HepG2 (cell line): ENCODE measurements around the gene SCAANT1. TPM values are rescaled to one million over a fixed set of nuclear protein-coding genes. Genes with fewer than 3 reads are reported as not detected.

Source experiments
- ATAC-seq: fragments of 200-7000 bp; cut with Tn5 transposase; 3 replicates; pipeline ENCODE4 v1.9.1; 2020; ENCODE audit warnings: mild to moderate bottlenecking, moderate library complexity
- BruUV-seq: library from RNA; stranded (reverse); fragments of 400-500 nt; replicated peaks from 2 replicates; lab custom pipeline; 2021; lab: Mats Ljungman, UMichigan
- CTCF ChIA-PET: fragments of 300-600 bp; formaldehyde crosslinking; extraction: SDS; loops from one replicate; lab custom pipeline; 2021; ENCODE audit warnings: low total read pairs, inconsistent platforms, low intra/inter-chr PET ratio; lab: Yijun Ruan, JAX
- POLR2A ChIA-PET: fragments of 350-600 bp; sonication (Branson Sonifier 250); formaldehyde crosslinking; loops from one replicate; lab custom pipeline; 2020; ENCODE audit warnings: antibody characterized with exemption, inconsistent platforms; lab: Yijun Ruan, JAX
- DNase-seq: peaks from one replicate; pipeline ENCODE4 v3.0.0-alpha.2; 2015; ENCODE audit warnings: low spot score
- FAIRE-seq: peaks from 3 replicates; lab custom pipeline; 2011; peaks lifted over from hg19 to GRCh38; lab: Jason Lieb, UNC
- H2AFZ ChIP-seq: one replicate; pipeline ENCODE4 v1.6.1; 2011; ENCODE audit warnings: low read length, inconsistent platforms
- H3K27ac ChIP-seq: fragments of 300-600 bp; 3 replicates; pipeline ENCODE4 v1.8.0; 2011; ENCODE audit warnings: mixed run types, mild to moderate bottlenecking, mixed read lengths, low read length, inconsistent platforms; ENCODE audit not compliant: insufficient read depth; ENCODE audit errors: extremely low read length
- H3K27me3 ChIP-seq, 2 experiments: fragments of 200-600 bp in 1 of 2; 2 replicates in 1 of 2; 3 replicates in 1 of 2; pipeline versions ENCODE4 v1.6.0 to v1.8.0; 2011; ENCODE audit warnings: low read length in 2 of 2, mild to moderate bottlenecking in 2 of 2, moderate library complexity in 2 of 2, inconsistent platforms in 1 of 2; ENCODE audit not compliant: insufficient read depth in 2 of 2, control insufficient read depth in 1 of 2
- H3K36me3 ChIP-seq, 2 experiments: fragments of 200-600 bp in 1 of 2; replicated peaks in 1 of 2; 2 replicates in 1 of 2; 3 replicates in 1 of 2; pipeline versions ENCODE4 v1.5.1 to v1.8.0; 2011; ENCODE audit warnings: low read length in 2 of 2, inconsistent platforms in 1 of 2; ENCODE audit not compliant: insufficient read depth in 2 of 2, control insufficient read depth in 1 of 2
- H3K4me1 ChIP-seq: 2 replicates; pipeline ENCODE4 v1.5.1; 2012; ENCODE audit warnings: low read length, inconsistent platforms; ENCODE audit not compliant: insufficient read depth
- H3K4me2 ChIP-seq: 2 replicates; pipeline ENCODE4 v1.6.0; 2011; ENCODE audit warnings: low read depth, low read length, inconsistent platforms
- H3K4me3 ChIP-seq, 3 experiments: fragments of 200-600 bp in 1 of 3; sonication (generic), shearing (Covaris generic) in 1 of 3; replicated peaks in 1 of 3; 2 replicates each; pipeline ENCODE4 v1.5.1; 2011 to 2016; ENCODE audit warnings: low read length in 3 of 3, inconsistent platforms in 2 of 3, low read depth in 2 of 3, mild to moderate bottlenecking in 2 of 3, control low read depth in 1 of 3, mixed read lengths in 1 of 3; ENCODE audit not compliant: insufficient read depth in 1 of 3
- H3K79me2 ChIP-seq: one replicate; pipeline ENCODE4 v1.6.1; 2011; ENCODE audit warnings: low read length, inconsistent platforms; ENCODE audit not compliant: insufficient read depth
- H3K9ac ChIP-seq: 2 replicates; pipeline ENCODE4 v1.6.0; 2011; ENCODE audit warnings: mild to moderate bottlenecking, low read depth, low read length, inconsistent platforms; ENCODE audit not compliant: insufficient read depth
- H3K9me3 ChIP-seq: 2 replicates; pipeline ENCODE4 v1.5.1; 2012; ENCODE audit warnings: mild to moderate bottlenecking, low read length
- H4K20me1 ChIP-seq: 2 replicates; pipeline ENCODE4 v1.6.0; 2011; ENCODE audit warnings: inconsistent platforms, mild to moderate bottlenecking, low read length, moderate library complexity; ENCODE audit not compliant: insufficient read depth
- CEBPB ChIP-seq: IDR thresholded peaks from 2 replicates; pipeline ENCODE4 v1.6.1; 2011; ENCODE audit warnings: low read depth, low read length, improper control_type of control experiment, borderline replicate concordance
- FOXA1 ChIP-seq, 2 experiments: fragments of 450-650 bp in 1 of 2; sonication (generic) in 1 of 2; formaldehyde crosslinking in 1 of 2; IDR thresholded peaks; 2 replicates each; pipeline versions ENCODE4 v1.4.0 to v1.6.1; 2016 to 2020; ENCODE audit warnings: missing genetic modification reagents in 1 of 2
- FOXP1 ChIP-seq, 2 experiments: fragments of 450-650 bp in 1 of 2; IDR thresholded peaks; 2 replicates each; pipeline ENCODE4 v1.6.1; 2017 to 2018; ENCODE audit warnings: antibody characterized with exemption in 1 of 2
- KLF15 ChIP-seq: sonication (generic); formaldehyde crosslinking; IDR thresholded peaks from 2 replicates; pipeline ENCODE4 v1.8.1; 2023; ENCODE audit warnings: borderline replicate concordance, mild to moderate bottlenecking, inconsistent platforms, missing genetic modification reagents, mixed read lengths
- MEIS1 ChIP-seq: sonication (generic); formaldehyde crosslinking; IDR thresholded peaks from 2 replicates; pipeline ENCODE4 v1.9.0; 2021; ENCODE audit warnings: mild to moderate bottlenecking, missing genetic modification reagents, moderate library complexity, borderline replicate concordance
- MTF1 ChIP-seq: sonication (generic); formaldehyde crosslinking; IDR thresholded peaks from 2 replicates; pipeline ENCODE4 v1.5.0; 2020; ENCODE audit warnings: missing genetic modification reagents
- TBL1XR1 ChIP-seq: fragments of 150-350 bp; IDR thresholded peaks from 2 replicates; pipeline ENCODE4 v1.6.1; 2014; ENCODE audit warnings: borderline replicate concordance, low read length; ENCODE audit not compliant: partially characterized antibody
- TBP ChIP-seq: sonication (generic); formaldehyde crosslinking; IDR thresholded peaks from 2 replicates; pipeline ENCODE4 v1.5.0; 2020; ENCODE audit warnings: missing genetic modification reagents
- XRCC5 ChIP-seq: fragments of 200-400 bp; formaldehyde crosslinking; optimal IDR thresholded peaks from 2 replicates; pipeline ENCODE3; 2017; ENCODE audit warnings: mild to moderate bottlenecking, low read length
- YEATS4 ChIP-seq: sonication (generic); formaldehyde crosslinking; IDR thresholded peaks from 2 replicates; pipeline ENCODE4 v1.4.0; 2020; ENCODE audit warnings: missing genetic modification reagents, borderline replicate concordance
- ZBTB49 ChIP-seq: sonication (generic); formaldehyde crosslinking; IDR thresholded peaks from 2 replicates; pipeline ENCODE4 v1.4.0; 2020; ENCODE audit warnings: missing genetic modification reagents, borderline replicate concordance
- ZFP1 ChIP-seq: IDR thresholded peaks from 2 replicates; pipeline ENCODE4 v1.6.1; 2016
- ZNF264 ChIP-seq: sonication (generic); formaldehyde crosslinking; IDR thresholded peaks from 2 replicates; pipeline ENCODE4 v1.4.0; 2020; ENCODE audit warnings: missing genetic modification reagents
- ZNF276 ChIP-seq: sonication (generic); formaldehyde crosslinking; IDR thresholded peaks from 2 replicates; pipeline ENCODE4 v1.4.0; 2020; ENCODE audit warnings: mild to moderate bottlenecking, low read depth, missing genetic modification reagents
- ZNF337 ChIP-seq: sonication (generic); formaldehyde crosslinking; IDR thresholded peaks from 2 replicates; pipeline ENCODE4 v1.5.1; 2020; ENCODE audit warnings: missing genetic modification reagents, low read depth, mild to moderate bottlenecking, borderline replicate concordance
- ZNF589 ChIP-seq: sonication (generic); formaldehyde crosslinking; conservative IDR thresholded peaks from 2 replicates; pipeline ENCODE4 v1.8.0; 2022; ENCODE audit warnings: mild to moderate bottlenecking, moderate library complexity, missing genetic modification reagents
- ZSCAN21 ChIP-seq: sonication (generic); formaldehyde crosslinking; IDR thresholded peaks from 2 replicates; pipeline ENCODE4 v1.8.0; 2022; ENCODE audit warnings: mild to moderate bottlenecking, missing genetic modification reagents, moderate library complexity, borderline replicate concordance
- ZSCAN25 ChIP-seq: sonication (generic); formaldehyde crosslinking; IDR thresholded peaks from 2 replicates; pipeline ENCODE4 v1.8.0; 2022; ENCODE audit warnings: mild to moderate bottlenecking, missing genetic modification reagents
- WGBS: methylation state at CpG from one replicate; pipeline ENCODE4 v1.1.6; 2017; ENCODE audit warnings: low lambda C conversion rate; 5-methylcytosine and 5-hydroxymethylcytosine counted together
- in situ Hi-C: cut with HindIII; loops from 2 replicates; pipeline ENCODE4 v1.10.0; 2017; ENCODE audit warnings: low pct_unique_long_range_greater_than_20kb; ENCODE audit not compliant: extremely low pct_ligation_motif_present
- intact Hi-C: fragments of 100-400 bp; cut with micrococcal nuclease; formaldehyde crosslinking; loops from one replicate; pipeline ENCODE4 v1.10.0; 2022; ENCODE audit not compliant: unreplicated experiment
- polyA plus RNA-seq, 8 experiments: library from polyadenylated mRNA; depleted of rRNA in 3 of 8; stranded (reverse) in 7 of 8; unstranded in 1 of 8; fragments of >200 nt; fragmentation: Illumina TruSeq in 4 of 8; extraction: Trizol in 4 of 8; gene quantifications; 2 replicates each; pipeline versions ENCODE4 v1.2.1 to v1.2.3, GENCODE V29; 2011 to 2016; ENCODE audit warnings: low read depth in 4 of 8, missing spikeins in 1 of 8, mixed read lengths in 1 of 8; ENCODE audit not compliant: insufficient read depth in 1 of 8
- total RNA-seq, 5 experiments: library from RNA; depleted of rRNA; stranded (reverse); fragments of >200 nt; fragmentation: Illumina TruSeq; extraction: Trizol; gene quantifications; 2 replicates each; pipeline ENCODE4 v1.2.3, GENCODE V29; 2016; ENCODE audit warnings: low read depth in 1 of 5

SCAANT1 gene
- total and polyA plus RNA-seq, 2 of the 13 experiments (the other 11 are each of a cell fraction or from before 2014, with no cell fraction given), result not detected

- no peak for TF ChIP-seq KLF15 (CRISPR knock-in tag)
- TF ChIP-seq FOXP1 (IDR thresholded peaks at IDR 0.05), result no peak
- peak; percentile 54 for TF ChIP-seq FOXP1 (CRISPR knock-in tag; IDR thresholded peaks at IDR 0.05)
- TF ChIP-seq YEATS4 (CRISPR knock-in tag), result no peak
- no peak for TF ChIP-seq ZSCAN21
- peak; percentile 64; the same call in 1 of the 2 replicates for TF ChIP-seq CEBPB
- no peak for TF ChIP-seq FOXA1 (IDR thresholded peaks at IDR 0.05)
- TF ChIP-seq FOXA1 (CRISPR knock-in tag; IDR thresholded peaks at IDR 0.05), result peak; percentile 24; the same call in 1 of the 2 replicates
- no peak for TF ChIP-seq ZNF337 (CRISPR knock-in tag)
- TF ChIP-seq ZSCAN25 (CRISPR knock-in tag), result no peak
- TF ChIP-seq TBL1XR1, result no peak
- no peak for TF ChIP-seq ZNF276 (CRISPR knock-in tag)
Observed at GRCh38 chr3:63874769-63875168, 37.4 kb downstream of the SCAANT1 start (continued).

- ATAC-seq (no peak), FAIRE-seq (no peak), DNase-seq (no peak)
- in situ Hi-C loops (no loop called here), intact Hi-C loops (no loop called here)
- no peaks in the 10 kb centered on the region for H3K36me3 ChIP-seq
- TF ChIP-seq MTF1 (CRISPR knock-in tag) (no peak), MEIS1 (CRISPR knock-in tag) (no peak), ZBTB49 (CRISPR knock-in tag) (no peak), TBP (CRISPR knock-in tag) (no peak), ZNF264 (no peak), ZNF589 (no peak), XRCC5 (no peak), ZFP1 (CRISPR knock-in tag) (no peak)
- H3K9ac ChIP-seq, result no peak overlapping the region
- H2AFZ ChIP-seq, result no peak overlapping the region
- no peaks in the 10 kb centered on the region for H3K27me3 ChIP-seq
- no TSS peak for BruUV-seq
- peaks cover 28% of the 10 kb centered on the region for H3K4me1 ChIP-seq
- ChIA-PET CTCF (no interaction called here), POLR2A (no interaction called here)
- H3K27ac ChIP-seq, result no peak overlapping the region
- no peak overlapping the region for H3K4me3 ChIP-seq
- H3K79me2 ChIP-seq, result peaks cover 40% of the 10 kb centered on the region
- 93% methylated on average over 2 of the region's 2 CpGs for WGBS
- peaks cover 2% of the 10 kb centered on the region; the same call in 1 of the 2 replicates for H4K20me1 ChIP-seq
- no peak overlapping the region for H3K4me2 ChIP-seq
- H3K9me3 ChIP-seq, result no peaks in the 10 kb centered on the region
Observed at GRCh38 chr3:63872135-63872924, 39.9 kb downstream of the SCAANT1 start.
